Muscle of arm (tissue), 14 donors: ENCODE results near the gene USH1G. TPM values are rescaled to one million over a fixed set of nuclear protein-coding genes. Genes with fewer than 3 reads are reported as not detected.
"Not testable (repeated sequence)": the region's sequence is repeated elsewhere in the genome, so short reads cannot be mapped to it uniquely, and the experiment has no call there.

Experiments
- DNase-seq: peaks from one replicate; pipeline ENCODE4 v3.0.0-alpha.2; 2013
- long read RNA-seq, 11 donors: transcript quantifications; one replicate each; lab custom pipeline, GENCODE V29; 2026
- polyA plus RNA-seq, 12 donors: library from polyadenylated mRNA; unstranded; fragments of 120-200 nt; gene quantifications; one replicate each; pipeline ENCODE4 v1.2.1, GENCODE V29; 2013; ENCODE audit not compliant: insufficient read length in 12 of 12

Gene USH1G
- polyA plus RNA-seq = 1 to 10 TPM in 1 of 12 donors, under 1 TPM in 3, not detected in 8; 0.04 to 2.3 (median 0.54) TPM
- long read RNA-seq, donor 1 = 0 reads
- long read RNA-seq, donor 2 = 0 reads
- long read RNA-seq, donor 3 = 0 reads
- long read RNA-seq, donor 4 = 0 reads
- long read RNA-seq, donor 5 = 0 reads
- long read RNA-seq, donor 6 = 0 reads
- long read RNA-seq, donor 7 = 0 reads
- long read RNA-seq, donor 8 = 0 reads
- long read RNA-seq, donor 9 = 0 reads
- long read RNA-seq, donor 10 = 0 reads
- long read RNA-seq, donor 11 = 0 reads

DNA sequence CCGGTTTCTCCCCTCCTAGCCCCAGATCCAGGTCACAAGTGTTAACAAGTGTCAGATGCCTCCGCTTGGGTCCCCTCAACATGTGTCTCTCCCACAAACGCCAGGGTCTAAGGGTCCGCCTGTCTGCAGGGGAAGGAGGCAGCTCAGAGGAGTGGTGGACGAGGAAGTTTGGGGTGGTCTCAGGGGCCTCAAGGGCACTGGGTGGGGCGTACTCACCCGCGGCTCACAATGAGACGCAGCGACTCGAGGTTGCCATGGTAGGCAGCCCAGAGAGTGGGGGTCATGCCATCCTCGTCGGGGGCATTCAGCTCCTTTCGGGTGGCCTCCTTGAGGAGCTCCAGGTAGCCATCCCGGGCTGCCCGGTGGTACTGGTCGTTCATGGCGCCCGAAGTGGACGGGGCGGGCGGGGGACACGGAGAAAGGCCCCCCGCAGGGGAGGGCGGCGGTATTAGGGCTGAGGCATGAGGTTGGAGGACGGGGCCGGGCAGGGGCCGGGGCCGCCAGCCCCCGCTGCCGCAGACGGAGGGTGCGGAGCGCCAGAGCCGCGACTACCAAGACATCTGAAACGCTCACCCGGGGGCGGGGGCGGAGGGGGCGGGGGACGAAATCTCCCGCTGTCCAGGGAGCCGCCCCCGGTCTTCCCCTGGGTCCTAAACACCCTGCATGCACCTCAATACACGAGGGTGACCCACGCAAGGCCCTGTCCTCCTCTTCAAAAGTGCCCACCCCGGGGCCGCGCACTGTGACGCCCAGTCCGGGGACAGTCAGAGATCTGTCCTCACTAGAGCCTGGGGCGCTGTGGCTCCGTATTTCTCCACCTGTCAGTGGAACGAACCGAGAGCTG lies at the start of gene USH1G:
Gene USH1G (minus strand): TSS at position 562 of the 844 bp plus-strand sequence. CDS start 182 bp downstream, at position 380.
- DNase-seq = no peak

DNA sequence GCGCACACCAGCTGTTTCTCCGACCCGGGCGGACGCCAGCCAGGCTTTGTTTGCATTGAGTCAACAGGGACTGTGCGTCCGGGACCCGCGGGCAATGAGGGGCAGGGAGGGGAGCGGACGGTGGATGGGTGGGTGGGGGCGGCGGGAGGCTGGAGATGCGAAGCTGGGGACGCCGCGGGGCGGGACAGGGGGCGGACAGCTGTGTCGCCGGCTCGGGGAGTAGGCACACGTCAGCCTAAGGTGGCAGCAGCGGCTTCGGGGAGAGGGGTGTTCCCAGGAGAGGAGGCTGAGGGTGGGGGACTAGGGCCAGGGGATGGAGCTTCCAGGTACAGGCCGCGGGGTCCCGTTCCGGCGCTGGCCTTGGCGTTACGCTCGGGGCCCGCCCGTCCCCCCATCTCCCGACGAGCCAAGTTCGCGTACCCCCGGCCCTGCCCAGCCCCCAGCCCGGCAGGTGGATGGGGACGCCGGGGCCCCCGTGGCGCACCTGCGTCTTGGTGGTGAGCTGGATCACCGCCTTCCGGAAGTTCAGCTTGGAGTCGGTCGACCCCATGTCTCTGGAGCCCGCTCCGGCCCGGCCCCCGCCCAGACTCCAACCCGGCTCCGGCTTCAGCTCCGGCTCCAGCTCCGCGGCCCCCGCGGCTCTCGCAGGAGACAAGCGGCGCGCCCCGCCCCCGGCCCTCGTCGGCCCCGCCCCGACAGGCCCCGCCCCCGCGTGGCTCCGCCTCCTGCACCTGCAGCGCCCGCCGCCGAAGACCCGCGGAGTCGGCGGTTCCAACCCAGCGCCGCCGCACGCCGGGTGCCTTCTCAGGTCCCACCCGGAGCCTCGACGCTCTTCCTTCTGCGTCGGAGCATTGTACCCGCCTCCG lies 49.3 kb upstream of the USH1G start, which contains the start of gene HID1:
Gene HID1 (minus strand): TSS at position 653 of the 866 bp plus-strand sequence. CDS start 103 bp downstream, at position 550.
- DNase-seq = no peak

- no peak for DNase-seq
These were observed 48.7 kb upstream of the USH1G start for GRCh38 chr17:74971842-74972106.

GRCh38 chr17:74971069-74971841 lies 48.2 kb upstream of the USH1G start:
- DNase-seq = no peak

GRCh38 chr17:74970395-74970794 lies 47.3 kb upstream of the USH1G start:
- no peak for DNase-seq

DNA sequence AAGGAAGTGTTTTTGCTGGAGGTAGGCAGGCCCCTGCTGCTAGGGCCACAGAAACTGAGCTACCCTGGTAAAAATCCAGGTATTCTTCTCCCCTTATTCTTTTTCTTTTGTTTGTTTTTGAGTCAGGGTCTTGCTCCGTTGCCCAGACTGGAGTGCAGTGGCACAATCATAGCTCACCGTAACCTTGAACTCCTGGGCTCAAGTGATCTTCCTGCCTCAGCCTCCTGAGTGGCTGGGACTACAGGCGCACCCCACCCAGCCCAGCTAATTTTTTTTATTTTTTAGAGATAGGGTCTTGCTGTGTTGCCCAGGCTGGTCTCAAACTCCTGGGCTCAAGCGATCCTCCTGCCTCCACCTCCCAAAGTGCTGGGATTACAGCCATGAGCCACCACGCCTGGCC lies 46.4 kb upstream of the USH1G start:
- DNase-seq = not testable (repeated sequence)

DNA sequence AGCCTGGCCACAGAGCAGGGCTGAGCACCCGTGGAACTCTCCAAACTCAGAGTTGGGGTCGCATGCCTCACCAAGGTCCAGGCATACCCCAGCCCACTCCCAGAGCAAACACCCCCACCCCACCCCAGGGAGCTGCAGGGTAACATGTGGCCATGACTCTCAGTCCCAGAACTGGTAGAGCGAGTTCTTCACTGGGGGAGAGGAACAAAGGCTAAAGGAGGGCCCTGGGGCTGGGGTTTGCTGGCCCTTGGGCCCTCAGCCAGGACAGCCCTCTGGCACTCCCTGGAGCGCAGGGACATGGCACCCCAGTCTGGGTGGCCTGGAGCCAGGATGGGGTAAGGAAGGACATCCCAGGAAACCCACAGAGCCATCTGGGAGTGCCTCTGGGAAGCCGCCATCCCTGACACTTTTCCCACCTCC lies 45.3 kb upstream of the USH1G start:
- DNase-seq = no peak

- DNase-seq = no peak
These were observed 42.0 kb upstream of the USH1G start for GRCh38 chr17:74964988-74965622.

GRCh38 chr17:74964246-74964761 lies 41.2 kb upstream of the USH1G start:
- DNase-seq = no peak

- DNase-seq = no peak
These were observed 40.6 kb upstream of the USH1G start for GRCh38 chr17:74963656-74964055.

GRCh38 chr17:74962622-74963394 lies 39.8 kb upstream of the USH1G start:
- no peak for DNase-seq

- peak; percentile 89 for DNase-seq
These were observed 38.7 kb upstream of the USH1G start for GRCh38 chr17:74961657-74962350.

GRCh38 chr17:74960570-74961342 lies 37.7 kb upstream of the USH1G start:
- DNase-seq = no peak

DNA sequence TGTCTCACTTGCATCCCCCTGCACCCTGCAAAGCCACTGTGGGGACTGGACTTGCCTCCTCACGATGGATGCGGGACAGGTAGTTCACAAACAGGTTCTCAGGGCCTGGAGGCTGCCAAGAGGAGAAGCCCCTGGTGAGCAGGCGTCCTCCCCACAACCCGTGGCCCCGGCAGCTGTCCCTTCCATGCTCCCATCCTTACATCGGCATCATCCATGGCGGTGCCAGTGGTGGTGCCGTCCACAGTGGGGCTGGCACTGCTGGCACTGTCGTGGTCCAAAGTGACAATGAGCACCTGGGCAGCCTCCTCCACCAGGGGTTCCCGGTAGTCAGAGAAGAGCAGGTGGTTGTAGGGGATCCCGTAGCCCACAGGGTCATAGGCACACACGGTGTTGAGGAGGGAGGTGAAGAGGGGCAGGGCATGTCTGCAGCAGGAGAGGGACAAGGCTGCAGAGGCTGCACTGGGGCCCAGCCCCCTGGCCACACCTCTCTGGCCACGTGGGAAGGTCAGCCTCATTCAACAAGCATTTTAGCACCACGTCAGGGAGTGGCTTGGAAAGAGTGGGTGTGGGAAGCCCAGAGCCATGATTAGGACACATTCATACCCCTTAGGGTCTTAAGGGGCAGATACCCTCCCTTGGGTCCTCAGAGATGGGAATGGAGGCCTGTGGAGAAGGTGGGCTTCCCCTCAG lies 36.9 kb upstream of the USH1G start:
- DNase-seq = no peak

DNA sequence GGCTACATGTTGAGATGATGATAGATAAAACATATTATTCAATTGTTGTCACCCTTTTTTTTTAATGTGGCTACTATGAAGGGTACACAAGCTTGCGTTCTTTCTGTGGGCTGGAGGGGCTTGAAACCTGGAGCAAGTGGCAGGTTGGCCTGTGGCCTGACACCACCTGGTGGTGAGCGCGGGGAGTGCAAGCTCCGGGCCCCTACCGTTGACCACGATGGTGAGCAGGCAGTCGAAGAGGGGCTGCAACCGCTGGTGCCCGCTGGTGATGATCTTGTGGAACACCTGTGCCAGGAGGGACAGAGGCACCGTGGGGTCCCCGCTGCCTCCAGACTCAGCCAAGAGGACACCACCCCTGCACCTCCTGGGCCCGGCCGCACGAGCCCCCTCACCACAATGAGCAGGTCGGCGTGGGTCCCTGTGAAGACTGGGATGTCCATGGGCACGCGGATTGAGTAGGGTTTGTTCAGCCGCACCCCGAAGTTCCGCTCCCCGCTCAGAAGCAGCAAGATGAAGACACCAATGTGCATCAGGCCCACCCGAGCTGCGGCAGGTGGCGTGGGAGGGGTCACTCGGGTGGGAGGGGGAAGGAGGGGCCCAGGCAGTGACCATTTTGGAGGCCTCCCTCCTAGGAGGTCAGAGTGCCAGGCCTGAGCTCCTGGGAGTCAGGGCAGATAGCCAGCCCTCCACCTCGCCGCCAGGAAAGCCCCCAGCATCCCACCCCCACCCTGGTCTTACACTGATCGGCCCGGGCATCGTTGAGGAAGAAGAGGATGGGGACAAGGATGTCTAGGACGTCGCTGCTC lies 35.1 kb upstream of the USH1G start:
- DNase-seq = peak; percentile 53

GRCh38 chr17:74956093-74956492 lies 33.0 kb upstream of the USH1G start:
- no peak for DNase-seq
